Tibial artery (tissue), 4 donors: Measurements from ENCODE around the gene KLK3.

Experiments used
- DNase-seq, 2 donors: peaks; one replicate each; pipeline ENCODE4 v3.0.0-alpha.2; 2019
- H3K27ac ChIP-seq, 2 donors: fragments of 200-600 bp; sonication (generic) in 1 of 2; 1 replicate in 1 of 2; 2 replicates in 1 of 2; pipeline ENCODE4 v1.5.1; 2018 to 2019; ENCODE audit warnings: mild to moderate bottlenecking in 1 of 2
- H3K27me3 ChIP-seq, 2 donors: fragments of 200-600 bp; sonication (generic) in 1 of 2; one replicate each; pipeline versions ENCODE4 v1.5.1 to v1.6.0; 2016 to 2019
- H3K36me3 ChIP-seq, 3 donors: fragments of 200-600 bp; sonication (generic) in 2 of 3; one replicate each; pipeline ENCODE4 v1.5.1; 2016 to 2019; ENCODE audit warnings: mild to moderate bottlenecking in 2 of 3
- H3K4me1 ChIP-seq, 4 donors: fragments of 200-600 bp; sonication (generic) in 2 of 4; 1 replicate in 3 of 4; 2 replicates in 1 of 4; pipeline ENCODE4 v1.5.1; 2016 to 2019
- H3K4me3 ChIP-seq, 2 donors: fragments of 200-600 bp; sonication (generic) in 1 of 2; 1 replicate in 1 of 2; 2 replicates in 1 of 2; pipeline ENCODE4 v1.5.1; 2018 to 2019; ENCODE audit warnings: mild to moderate bottlenecking in 2 of 2
- H3K9me3 ChIP-seq, 3 donors: fragments of 200-600 bp; sonication (generic) in 1 of 3; one replicate each; pipeline ENCODE4 v1.5.1; 2016 to 2019
- CTCF ChIP-seq, 2 experiments: fragments of 200-600 bp in 1 of 2; fragments of 450-650 bp in 1 of 2; IDR thresholded peaks; one replicate each; pipeline ENCODE4 v1.5.1; 2017 to 2019; ENCODE audit warnings: antibody characterized with exemption in 2 of 2, mild to moderate bottlenecking in 1 of 2, moderate library complexity in 1 of 2
- intact Hi-C: fragments of 100-400 bp; cut with DNase I; formaldehyde crosslinking; loops from one replicate; pipeline ENCODE4 v1.15.0; 2023; ENCODE audit warnings: low total_unique reads

Gene KLK3

GRCh38 chr19:50877338-50877737 lies 22.6 kb downstream of the KLK3 start:
- H3K4me1 ChIP-seq: no peaks in the 10 kb centered on the region
- no peaks in the 10 kb centered on the region for H3K36me3 ChIP-seq
- no peak for DNase-seq
- H3K27me3 ChIP-seq: peaks cover 0 to 42% of the 10 kb centered on the region in 2 donors
- no peak overlapping the region for H3K27ac ChIP-seq
- H3K9me3 ChIP-seq: no peaks in the 10 kb centered on the region
- intact Hi-C loops: no loop called here
- no peak overlapping the region for H3K4me3 ChIP-seq
- no peak for TF ChIP-seq CTCF (IDR thresholded peaks at IDR 0.05)

GRCh38 chr19:50878851-50879250 lies 24.1 kb downstream of the KLK3 start:
- Histone ChIP-seq H3K4me3 (no peak overlapping the region), H3K36me3 (no peaks in the 10 kb centered on the region)

GRCh38 chr19:50880241-50880640 lies 25.5 kb downstream of the KLK3 start:
- Histone ChIP-seq H3K4me3 (no peak overlapping the region), H3K36me3 (no peaks in the 10 kb centered on the region), H3K9me3 (no peaks in the 10 kb centered on the region), H3K27ac (no peak overlapping the region), H3K4me1 (no peaks in the 10 kb centered on the region), H3K27me3 (peaks cover 0 to 27% of the 10 kb centered on the region in 2 donors)
- intact Hi-C loops: no loop called here
- TF ChIP-seq CTCF (IDR thresholded peaks at IDR 0.05): no peak
- DNase-seq: no peak

More at GRCh38 chr19:50878851-50879250, 24.1 kb downstream of the KLK3 start:
- intact Hi-C loops: no loop called here
- Histone ChIP-seq H3K9me3 (no peaks in the 10 kb centered on the region), H3K27ac (no peak overlapping the region), H3K4me1 (no peaks in the 10 kb centered on the region), H3K27me3 (peaks cover 0 to 36% of the 10 kb centered on the region in 2 donors)
- no peak for DNase-seq
- TF ChIP-seq CTCF (IDR thresholded peaks at IDR 0.05): no peak

GRCh38 chr19:50882188-50882587 lies 27.5 kb downstream of the KLK3 start:
- no peaks in the 10 kb centered on the region for H3K36me3 ChIP-seq
- intact Hi-C loops: no loop called here
- no peak overlapping the region for H3K4me3 ChIP-seq
- no peak for DNase-seq
- no peaks in the 10 kb centered on the region for H3K9me3 ChIP-seq
- no peaks in the 10 kb centered on the region for H3K4me1 ChIP-seq
- no peak overlapping the region for H3K27ac ChIP-seq
- TF ChIP-seq CTCF (IDR thresholded peaks at IDR 0.05): no peak
- H3K27me3 ChIP-seq: peaks cover 0 to 18% of the 10 kb centered on the region in 2 donors

- no peak for DNase-seq
- H3K9me3 ChIP-seq: no peaks in the 10 kb centered on the region
- intact Hi-C loops: no loop called here
- H3K4me1 ChIP-seq: no peaks in the 10 kb centered on the region
- TF ChIP-seq CTCF (IDR thresholded peaks at IDR 0.05): no peak
- no peaks in the 10 kb centered on the region for H3K36me3 ChIP-seq
- no peak overlapping the region for H3K27ac ChIP-seq
- H3K4me3 ChIP-seq: no peak overlapping the region
- peaks cover 0 to 18% of the 10 kb centered on the region in 2 donors for H3K27me3 ChIP-seq
Observed at GRCh38 chr19:50889638-50890037, 34.9 kb downstream of the KLK3 start.
